CD4-positive, alpha-beta T cell treated with Interleukin-12 subunit alpha and Interleukin-12 subunit beta, for 1 hour (primary cell): ENCODE data around the gene TRAPPC3.
"Not testable (repeated sequence)": the region's sequence is repeated elsewhere in the genome, so short reads cannot be mapped to it uniquely, and the experiment has no call there.

Experiments used
- DNase-seq: peaks from one replicate; pipeline ENCODE4 v3.0.0-alpha.2; 2020

Gene TRAPPC3

GRCh38 chr1:36165145-36165544 lies 15.9 kb upstream of the TRAPPC3 start:
- DNase-seq: no peak

GRCh38 chr1:36164361-36164760 lies 15.1 kb upstream of the TRAPPC3 start:
- DNase-seq: no peak

- DNase-seq: no peak
These were observed 14.1 kb upstream of the TRAPPC3 start for GRCh38 chr1:36163426-36163825.

- no peak for DNase-seq
These were observed 13.5 kb upstream of the TRAPPC3 start for GRCh38 chr1:36162680-36163239.

- DNase-seq: peak; percentile 61
These were observed 12.6 kb upstream of the TRAPPC3 start for GRCh38 chr1:36161641-36162531.

GRCh38 chr1:36160949-36161485 lies 11.7 kb upstream of the TRAPPC3 start:
- peak; percentile 77 for DNase-seq

GRCh38 chr1:36160388-36160948 lies 11.2 kb upstream of the TRAPPC3 start:
- no peak for DNase-seq

GRCh38 chr1:36159614-36160387 lies 10.5 kb upstream of the TRAPPC3 start:
- no peak for DNase-seq

GRCh38 chr1:36158827-36159252 lies 9.6 kb upstream of the TRAPPC3 start:
- not testable (repeated sequence) for DNase-seq

- DNase-seq: no peak
These were observed 8.9 kb upstream of the TRAPPC3 start for GRCh38 chr1:36157973-36158826.

GRCh38 chr1:36157115-36157903 lies 8.0 kb upstream of the TRAPPC3 start:
- no peak for DNase-seq

GRCh38 chr1:36156329-36157114 lies 7.2 kb upstream of the TRAPPC3 start:
- peak; percentile 62 for DNase-seq

GRCh38 chr1:36155408-36156328 lies 6.4 kb upstream of the TRAPPC3 start, which contains the start of gene MAP7D1:
TSS of gene MAP7D1 (plus strand) at chr1:36156160. CDS start at chr1:36156418, 258 bp downstream.
- peak; percentile 88 for DNase-seq

GRCh38 chr1:36154765-36155407 lies 5.6 kb upstream of the TRAPPC3 start:
- no peak for DNase-seq

GRCh38 chr1:36154335-36154734 lies 5.0 kb upstream of the TRAPPC3 start:
- DNase-seq: no peak

- no peak for DNase-seq
These were observed 4.2 kb upstream of the TRAPPC3 start for GRCh38 chr1:36153476-36153875.

- peak; percentile 73 for DNase-seq
These were observed 2.5 kb upstream of the TRAPPC3 start for GRCh38 chr1:36151845-36152203.

- DNase-seq: no peak
These were observed 2.0 kb upstream of the TRAPPC3 start for GRCh38 chr1:36151134-36151844.
